ENCODE measurements around the gene KIF13A. TPM values are rescaled to one million over a fixed set of nuclear protein-coding genes. Genes with fewer than 3 reads are reported as not detected.

Gene KIF13A
- total and polyA plus RNA-seq, 10 of the 15 experiments (the other 5 are each of a cell fraction or from before 2014, with no cell fraction given): 0.02 to 0.26 (median 0.13) TPM; not detected in 2

GRCh38 chr6:17938901-17939300 lies 48.5 kb downstream of the KIF13A start (continued):
- TF ChIP-seq BHLHE40 (IDR thresholded peaks at IDR 0.05; ENCODE audit: borderline replicate concordance in 1 of 2, low read depth in 2 of 2, low read length in 1 of 2) (no peak), NR2C1 (IDR thresholded peaks at IDR 0.05) (no peak), NBN (IDR thresholded peaks at IDR 0.05) (no peak), MLLT1 (IDR thresholded peaks at IDR 0.05) (no peak), SMAD1 (IDR thresholded peaks at IDR 0.05; ENCODE audit: low read depth, partially characterized antibody) (no peak), ZNF687 (IDR thresholded peaks at IDR 0.05) (no peak), CEBPZ (IDR thresholded peaks at IDR 0.05; ENCODE audit: low read depth, low read length) (no peak), CEBPB (IDR thresholded peaks at IDR 0.05; ENCODE audit: borderline replicate concordance in 1 of 2, low read depth in 2 of 2, low read length in 2 of 2) (no peak), CREM (IDR thresholded peaks at IDR 0.05; ENCODE audit: low read depth) (no peak), ZSCAN29 (IDR thresholded peaks at IDR 0.05) (no peak), POLR2AphosphoS2 (IDR thresholded peaks at IDR 0.05; ENCODE audit: low read depth, low read length) (no peak), ATF7 (IDR thresholded peaks at IDR 0.05; ENCODE audit: low read depth) (no peak)

All from GM12878 (cell line).